ENCODE measurements around the gene ELMO1.

ELMO1 gene

GRCh38 chr7:37095122-37095521 lies 353.5 kb downstream of the ELMO1 start:
- Histone ChIP-seq H2AFZ (no peak overlapping the region), H3K27ac (no peak overlapping the region), H3K9me3 (ENCODE audit: control insufficient read depth, low read length) (no peaks in the 10 kb centered on the region), H3K4me3 (ENCODE audit: low read depth, low read length) (no peak overlapping the region), H3K79me2 (no peaks in the 10 kb centered on the region), H3K27me3 (ENCODE audit: control insufficient read depth, insufficient read depth, low read length) (no peaks in the 10 kb centered on the region), H3K9ac (no peak overlapping the region), H3K4me1 (no peaks in the 10 kb centered on the region), H3K36me3 (ENCODE audit: control insufficient read depth, insufficient read depth, low read length) (no peaks in the 10 kb centered on the region), H3K4me2 (ENCODE audit: low read length) (no peak overlapping the region)
- TF ChIP-seq CTCF (IDR thresholded peaks at IDR 0.05), result no peak

- Histone ChIP-seq H2AFZ (no peak overlapping the region), H3K27ac (no peak overlapping the region), H3K4me1 (no peaks in the 10 kb centered on the region)
Observed at GRCh38 chr7:37093257-37093656, 355.4 kb downstream of the ELMO1 start.

GRCh38 chr7:37092548-37092947 lies 356.1 kb downstream of the ELMO1 start:
- Histone ChIP-seq H2AFZ (no peak overlapping the region), H3K4me1 (no peaks in the 10 kb centered on the region), H3K27me3 (ENCODE audit: control insufficient read depth, insufficient read depth, low read length) (no peaks in the 10 kb centered on the region), H3K4me3 (ENCODE audit: low read depth, low read length) (no peak overlapping the region), H3K9ac (no peak overlapping the region), H3K9me3 (ENCODE audit: control insufficient read depth, low read length) (no peaks in the 10 kb centered on the region), H3K36me3 (ENCODE audit: control insufficient read depth, insufficient read depth, low read length) (no peaks in the 10 kb centered on the region), H3K4me2 (ENCODE audit: low read length) (no peak overlapping the region), H3K27ac (no peak overlapping the region), H3K79me2 (no peaks in the 10 kb centered on the region)
- TF ChIP-seq CTCF (IDR thresholded peaks at IDR 0.05), result no peak

More at GRCh38 chr7:37093257-37093656, 355.4 kb downstream of the ELMO1 start:
- Histone ChIP-seq H3K9ac (no peak overlapping the region), H3K4me3 (ENCODE audit: low read depth, low read length) (no peak overlapping the region), H3K27me3 (ENCODE audit: control insufficient read depth, insufficient read depth, low read length) (no peaks in the 10 kb centered on the region), H3K4me2 (ENCODE audit: low read length) (no peak overlapping the region), H3K9me3 (ENCODE audit: control insufficient read depth, low read length) (no peaks in the 10 kb centered on the region), H3K79me2 (no peaks in the 10 kb centered on the region), H3K36me3 (ENCODE audit: control insufficient read depth, insufficient read depth, low read length) (no peaks in the 10 kb centered on the region)
- TF ChIP-seq CTCF (IDR thresholded peaks at IDR 0.05), result no peak

- H3K4me1 ChIP-seq, result no peaks in the 10 kb centered on the region
- H3K9ac ChIP-seq, result no peak overlapping the region
- no peak overlapping the region for H2AFZ ChIP-seq
- no peaks in the 10 kb centered on the region for H3K27me3 ChIP-seq (ENCODE audit: control insufficient read depth, insufficient read depth, low read length)
- no peaks in the 10 kb centered on the region for H3K79me2 ChIP-seq
- H3K36me3 ChIP-seq (ENCODE audit: control insufficient read depth, insufficient read depth, low read length), result no peaks in the 10 kb centered on the region
- no peak overlapping the region for H3K4me2 ChIP-seq (ENCODE audit: low read length)
- TF ChIP-seq CTCF (IDR thresholded peaks at IDR 0.05), result no peak
- H3K9me3 ChIP-seq (ENCODE audit: control insufficient read depth, low read length), result no peaks in the 10 kb centered on the region
- H3K27ac ChIP-seq, result no peak overlapping the region
- no peak overlapping the region for H3K4me3 ChIP-seq (ENCODE audit: low read depth, low read length)
Observed at GRCh38 chr7:37089972-37090371, 358.7 kb downstream of the ELMO1 start.

- TF ChIP-seq CTCF (IDR thresholded peaks at IDR 0.05), result no peak
Observed at GRCh38 chr7:37085600-37085999, 363.1 kb downstream of the ELMO1 start.

More at GRCh38 chr7:37085600-37085999, 363.1 kb downstream of the ELMO1 start:
- Histone ChIP-seq H3K36me3 (ENCODE audit: control insufficient read depth, insufficient read depth, low read length) (no peaks in the 10 kb centered on the region), H2AFZ (no peak overlapping the region), H3K79me2 (no peaks in the 10 kb centered on the region), H3K4me2 (ENCODE audit: low read length) (no peak overlapping the region), H3K4me1 (no peaks in the 10 kb centered on the region), H3K9me3 (ENCODE audit: control insufficient read depth, low read length) (no peaks in the 10 kb centered on the region), H3K27me3 (ENCODE audit: control insufficient read depth, insufficient read depth, low read length) (no peaks in the 10 kb centered on the region), H3K27ac (no peak overlapping the region), H3K4me3 (ENCODE audit: low read depth, low read length) (no peak overlapping the region), H3K9ac (no peak overlapping the region)
